ENCODE results near the gene METTL8.

DNA sequence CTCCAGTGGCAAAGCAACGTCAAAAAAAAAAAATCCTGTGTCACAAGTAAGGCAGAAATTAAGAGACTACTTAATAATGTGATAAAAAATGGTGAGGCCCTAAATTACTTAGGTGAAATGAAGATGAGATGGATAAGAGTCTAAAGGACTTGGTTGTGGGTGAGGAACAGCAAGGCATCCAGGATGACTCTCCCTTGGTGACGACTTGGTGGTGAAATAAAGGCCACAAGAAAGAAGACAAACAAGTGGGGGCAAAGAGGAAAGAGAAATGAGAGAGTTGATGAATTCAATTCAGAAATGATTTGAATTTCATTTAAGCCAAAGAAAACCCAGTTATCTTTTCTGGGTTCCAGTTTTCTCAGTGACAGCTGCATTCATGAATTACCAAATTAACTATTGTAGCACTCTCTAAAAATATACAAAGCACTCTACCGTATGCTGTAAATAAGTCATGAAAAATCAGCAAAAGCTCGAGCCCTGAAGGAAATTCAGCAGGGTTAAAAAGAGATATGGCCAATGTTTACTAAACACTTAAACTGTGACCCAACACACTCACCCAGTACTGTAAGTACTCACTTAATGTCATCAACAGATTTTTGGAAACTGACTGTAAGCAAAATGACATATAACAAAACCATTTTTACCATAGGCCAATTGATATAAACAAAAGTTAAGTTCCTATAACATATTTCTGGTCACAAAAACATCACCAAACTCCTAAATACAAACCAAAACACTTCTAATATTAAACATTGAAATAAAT is 1.4 kb downstream of the METTL8 start:
- TF ChIP-seq EP300 (IDR thresholded peaks at IDR 0.05) (no peak), POLR2A (IDR thresholded peaks at IDR 0.05) (no peak)
- TF ChIP-seq, protein P1, sequence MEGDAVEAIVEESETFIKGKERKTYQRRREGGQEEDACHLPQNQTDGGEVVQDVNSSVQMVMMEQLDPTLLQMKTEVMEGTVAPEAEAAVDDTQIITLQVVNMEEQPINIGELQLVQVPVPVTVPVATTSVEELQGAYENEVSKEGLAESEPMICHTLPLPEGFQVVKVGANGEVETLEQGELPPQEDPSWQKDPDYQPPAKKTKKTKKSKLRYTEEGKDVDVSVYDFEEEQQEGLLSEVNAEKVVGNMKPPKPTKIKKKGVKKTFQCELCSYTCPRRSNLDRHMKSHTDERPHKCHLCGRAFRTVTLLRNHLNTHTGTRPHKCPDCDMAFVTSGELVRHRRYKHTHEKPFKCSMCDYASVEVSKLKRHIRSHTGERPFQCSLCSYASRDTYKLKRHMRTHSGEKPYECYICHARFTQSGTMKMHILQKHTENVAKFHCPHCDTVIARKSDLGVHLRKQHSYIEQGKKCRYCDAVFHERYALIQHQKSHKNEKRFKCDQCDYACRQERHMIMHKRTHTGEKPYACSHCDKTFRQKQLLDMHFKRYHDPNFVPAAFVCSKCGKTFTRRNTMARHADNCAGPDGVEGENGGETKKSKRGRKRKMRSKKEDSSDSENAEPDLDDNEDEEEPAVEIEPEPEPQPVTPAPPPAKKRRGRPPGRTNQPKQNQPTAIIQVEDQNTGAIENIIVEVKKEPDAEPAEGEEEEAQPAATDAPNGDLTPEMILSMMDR (IDR thresholded peaks at IDR 0.05) = no peak
